Measurements from ENCODE around the gene TAS2R30. TPM values are rescaled to one million over a fixed set of nuclear protein-coding genes. Genes with fewer than 3 reads are reported as not detected.
"Not testable (repeated sequence)": the region's sequence is repeated elsewhere in the genome, so short reads cannot be mapped to it uniquely, and the experiment has no call there.

Gene TAS2R30
- total RNA-seq, 4 donors from 2014 or later, result 0.50 to 5.7 (median 2.4) TPM

DNA sequence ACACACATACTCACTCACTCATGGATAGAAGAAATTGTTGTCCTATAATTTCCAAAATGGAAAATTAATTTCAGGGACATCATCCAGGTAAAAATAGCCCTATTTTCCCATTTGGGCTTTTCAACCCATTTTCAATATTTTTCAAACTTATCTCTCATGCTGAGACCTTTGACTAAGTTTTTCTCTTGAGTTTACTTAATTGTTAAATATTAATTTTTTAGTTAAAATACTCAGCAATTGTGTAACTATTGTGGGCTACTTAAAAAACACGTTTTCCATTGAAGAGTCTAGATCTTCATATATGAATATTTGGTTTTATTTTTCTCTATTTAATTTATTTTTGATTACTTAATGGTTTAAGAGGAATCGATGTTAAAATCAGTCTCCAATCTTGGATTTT, 28.2 kb downstream of the TAS2R30 start:
- TF ChIP-seq POLR2A (IDR thresholded peaks at IDR 0.05), result no peak
- 97 to 99% methylated on average over 2 of the region's 2 CpGs for WGBS, 2 donors

DNA sequence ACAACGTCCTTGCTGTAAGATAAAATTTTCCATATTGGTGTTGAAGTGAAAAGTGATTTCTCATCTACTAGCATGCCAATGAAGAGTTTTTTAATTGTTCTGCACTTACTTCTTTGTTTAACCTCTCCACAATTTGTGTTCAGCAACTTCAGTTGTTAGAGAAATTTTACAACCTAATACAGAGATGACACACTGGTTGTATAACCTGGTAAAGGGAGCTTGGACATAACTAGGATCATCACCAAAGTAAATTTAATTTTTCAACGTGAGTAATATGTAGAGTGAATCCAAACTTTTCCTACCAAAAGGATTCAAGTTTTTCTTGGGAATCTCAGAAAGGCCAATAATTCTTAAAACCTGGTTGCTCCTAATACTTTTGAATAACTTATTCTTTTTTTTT, 28.9 kb downstream of the TAS2R30 start:
- TF ChIP-seq POLR2A (IDR thresholded peaks at IDR 0.05), result no peak
- TF ChIP-seq, protein P1, sequence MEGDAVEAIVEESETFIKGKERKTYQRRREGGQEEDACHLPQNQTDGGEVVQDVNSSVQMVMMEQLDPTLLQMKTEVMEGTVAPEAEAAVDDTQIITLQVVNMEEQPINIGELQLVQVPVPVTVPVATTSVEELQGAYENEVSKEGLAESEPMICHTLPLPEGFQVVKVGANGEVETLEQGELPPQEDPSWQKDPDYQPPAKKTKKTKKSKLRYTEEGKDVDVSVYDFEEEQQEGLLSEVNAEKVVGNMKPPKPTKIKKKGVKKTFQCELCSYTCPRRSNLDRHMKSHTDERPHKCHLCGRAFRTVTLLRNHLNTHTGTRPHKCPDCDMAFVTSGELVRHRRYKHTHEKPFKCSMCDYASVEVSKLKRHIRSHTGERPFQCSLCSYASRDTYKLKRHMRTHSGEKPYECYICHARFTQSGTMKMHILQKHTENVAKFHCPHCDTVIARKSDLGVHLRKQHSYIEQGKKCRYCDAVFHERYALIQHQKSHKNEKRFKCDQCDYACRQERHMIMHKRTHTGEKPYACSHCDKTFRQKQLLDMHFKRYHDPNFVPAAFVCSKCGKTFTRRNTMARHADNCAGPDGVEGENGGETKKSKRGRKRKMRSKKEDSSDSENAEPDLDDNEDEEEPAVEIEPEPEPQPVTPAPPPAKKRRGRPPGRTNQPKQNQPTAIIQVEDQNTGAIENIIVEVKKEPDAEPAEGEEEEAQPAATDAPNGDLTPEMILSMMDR (IDR thresholded peaks at IDR 0.05), result no peak
- no peak for DNase-seq
- Histone ChIP-seq H3K27me3 (no peaks in the 10 kb centered on the region), H3K4me3 (no peak overlapping the region), H3K36me3 (peaks cover 0 to 21% (median 0%) of the 10 kb centered on the region in 3 donors), H3K4me1 (no peaks in the 10 kb centered on the region), H3K9me3 (peaks cover 0 to 4% (median 0%) of the 10 kb centered on the region in 3 donors), H3K27ac (no peak overlapping the region)
- 55 to 56% methylated on average over 2 of the region's 2 CpGs for WGBS, 2 donors
- intact Hi-C loops (cut with DNase I), result no loop called here

More for the DNA sequence above, 28.2 kb downstream of the TAS2R30 start:
- Histone ChIP-seq H3K27me3 (no peaks in the 10 kb centered on the region), H3K4me3 (no peak overlapping the region), H3K36me3 (peaks cover 0 to 17% (median 0%) of the 10 kb centered on the region in 3 donors), H3K4me1 (no peaks in the 10 kb centered on the region), H3K9me3 (peaks cover 0 to 9% (median 3%) of the 10 kb centered on the region in 3 donors), H3K27ac (no peak overlapping the region)
- intact Hi-C loops (cut with DNase I), result no loop called here
- no peak for DNase-seq

DNA sequence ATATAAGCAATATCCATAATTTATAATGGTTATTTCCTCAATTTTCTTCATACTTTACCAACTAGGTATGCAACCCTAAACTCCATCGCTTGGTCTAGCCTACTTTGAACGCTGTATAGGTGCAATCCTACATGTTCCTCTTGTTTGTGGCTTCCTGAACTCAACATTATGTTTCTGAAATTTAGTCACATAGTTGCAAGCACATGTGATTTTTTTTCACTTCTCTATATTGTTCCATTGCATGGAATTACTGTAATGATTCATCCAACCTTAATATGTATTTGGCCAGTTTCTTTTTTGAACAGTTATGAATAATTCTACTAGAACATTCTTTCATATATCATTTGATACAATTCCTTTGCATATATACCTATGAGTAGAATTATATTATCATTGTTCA, 39.5 kb downstream of the TAS2R30 start:
- H3K4me3 ChIP-seq, H3K4me1 ChIP-seq, H3K9me3 ChIP-seq, H3K36me3 ChIP-seq, DNase-seq, H3K27ac ChIP-seq, H3K27me3 ChIP-seq: not testable (repeated sequence)
- WGBS, 2 donors, result no CpG with 5 or more reads among the region's 2 CpGs
- intact Hi-C loops (cut with DNase I), result loop anchor here (5.0 kb wide), 1 partner anchor 58 kb away; no protein-coding TSS in a partner anchor

DNA sequence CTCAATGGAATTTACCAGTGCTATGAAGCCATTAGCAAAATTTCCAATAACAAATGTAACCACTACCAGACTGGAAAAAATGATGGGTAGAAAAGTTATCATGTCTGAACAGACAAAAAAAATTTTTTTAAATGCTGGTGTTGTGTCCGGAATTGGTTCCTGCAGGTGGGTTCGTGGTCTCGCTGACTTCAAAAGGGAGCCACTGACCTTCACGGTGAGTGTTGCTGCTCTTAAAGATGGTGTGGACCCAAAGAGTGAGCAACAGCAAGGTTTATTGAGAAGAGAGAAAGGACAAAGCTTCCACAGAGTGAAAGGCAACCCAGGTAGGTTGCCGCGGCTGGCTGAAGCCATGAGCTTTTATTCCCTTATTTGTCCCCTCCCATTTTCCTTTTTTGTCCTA, 42.3 kb downstream of the TAS2R30 start, which contains the start of gene TAS2R43:
TAS2R43 (minus strand) TSS at position 186 of the 400 bp plus-strand sequence; CDS start at position 102, 84 bp downstream.
- H3K27ac ChIP-seq, result no peak within 1 kb of the TSS
- H3K4me1 ChIP-seq, result no peaks in the 10 kb centered on the region
- intact Hi-C loops (cut with DNase I), result loop anchor here (5.0 kb wide), 1 partner anchor 55 kb away; no protein-coding TSS in a partner anchor
- no peaks in the 10 kb centered on the region for H3K9me3 ChIP-seq
- TF ChIP-seq, protein P1 (IDR thresholded peaks at IDR 0.05), result no peak
- TF ChIP-seq POLR2A (IDR thresholded peaks at IDR 0.05), result no peak
- H3K36me3 ChIP-seq, result no peaks in the 10 kb centered on the region
- no peaks in the 10 kb centered on the region for H3K27me3 ChIP-seq
- WGBS, 2 donors, result 86 to 94% methylated on average over 6 of the region's 6 CpGs
- no peak within 1 kb of the TSS for H3K4me3 ChIP-seq
- no peak for DNase-seq

DNA sequence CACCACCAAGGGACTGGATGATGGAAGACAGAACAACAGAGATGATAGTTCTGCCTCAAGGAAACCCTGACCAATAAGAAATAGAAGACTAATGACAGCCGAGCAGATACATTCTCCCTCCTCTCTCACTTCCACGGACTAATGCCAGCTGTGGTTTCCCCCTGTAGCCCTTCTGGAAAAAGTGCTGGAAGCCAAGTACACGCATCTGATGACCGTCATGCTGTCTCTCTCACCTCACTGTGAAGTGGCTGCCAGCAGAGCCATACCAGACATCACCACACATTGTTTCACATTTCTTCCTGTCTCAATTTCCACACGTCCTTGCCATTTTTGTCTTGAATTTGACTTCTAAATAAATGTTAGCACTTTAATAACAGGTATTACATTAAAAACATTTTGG, 45.2 kb downstream of the TAS2R30 start:
- intact Hi-C loops (cut with DNase I), result no loop called here
- H3K4me1 ChIP-seq, result no peaks in the 10 kb centered on the region
- no peaks in the 10 kb centered on the region for H3K36me3 ChIP-seq
- no peak overlapping the region for H3K27ac ChIP-seq
- H3K4me3 ChIP-seq, result no peak overlapping the region
- H3K9me3 ChIP-seq, result no peaks in the 10 kb centered on the region
- DNase-seq, result no peak
- H3K27me3 ChIP-seq, result no peaks in the 10 kb centered on the region
- WGBS, 2 donors, result 87 to 90% methylated on average over 4 to 5 of the region's 5 CpGs
- TF ChIP-seq, protein P1 (IDR thresholded peaks at IDR 0.05), result no peak
- TF ChIP-seq POLR2A (IDR thresholded peaks at IDR 0.05), result no peak

DNA sequence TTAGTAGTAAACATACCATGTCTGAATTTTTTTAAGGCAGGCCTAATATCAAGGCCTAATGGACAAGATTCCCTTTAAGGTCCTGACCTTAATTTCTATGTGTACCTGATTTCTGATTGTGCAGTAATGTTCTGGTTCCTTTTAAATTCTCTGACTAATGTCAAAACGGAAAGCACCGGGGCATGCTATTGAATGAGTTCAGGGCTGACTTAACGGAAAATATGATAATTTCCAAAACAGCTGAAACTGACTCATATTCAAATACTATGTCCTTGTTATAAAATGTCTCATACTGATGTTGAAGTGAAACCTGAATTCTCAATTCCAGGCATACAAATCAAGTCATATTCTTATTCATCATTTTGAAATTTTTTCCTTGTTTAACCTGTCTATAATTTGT, 49.0 kb downstream of the TAS2R30 start:
- no peaks in the 10 kb centered on the region for H3K27me3 ChIP-seq
- H3K27ac ChIP-seq, result no peak overlapping the region
- 53 to 88% methylated on average over 3 of the region's 3 CpGs for WGBS, 2 donors
- no peak for DNase-seq
- H3K36me3 ChIP-seq, result no peaks in the 10 kb centered on the region
- peaks cover 0 to 12% (median 4%) of the 10 kb centered on the region in 3 donors for H3K9me3 ChIP-seq
- no peaks in the 10 kb centered on the region for H3K4me1 ChIP-seq
- intact Hi-C loops (cut with DNase I), result no loop called here
- TF ChIP-seq, protein P1 (IDR thresholded peaks at IDR 0.05), result no peak
- TF ChIP-seq POLR2A (IDR thresholded peaks at IDR 0.05), result no peak
- H3K4me3 ChIP-seq, result no peak overlapping the region

Small RNA genes lying within 50 kb of the gene (small RNA-seq; reads per million reads assigned to genes)
- gene AC018630.1, result 0 reads per million in 4 donors

Other genes with a start within 250 kb of the TAS2R30 start
- gene TAS2R13, start 225.1 kb downstream of the TAS2R30 start, total RNA-seq, result 1 to 10 TPM in 1 of 4 donors, under 1 TPM in 1, not detected in 2; 0.88 to 2.3 TPM
- 1 to 10 TPM in 1 of 4 donors, under 1 TPM in 1, not detected in 2; 0.68 to 7.0 TPM for gene PRH2, start 205.4 kb downstream of the TAS2R30 start, total RNA-seq
- gene TAS2R14, start 195.4 kb downstream of the TAS2R30 start, total RNA-seq, result 1 to 10 TPM in 3 of 4 donors, under 1 TPM in 1; 0.80 to 3.2 (median 1.7) TPM
- 1 to 10 TPM in 2 of 4 donors, not detected in 2; 2.0 to 2.3 TPM for gene TAS2R50, start 147.7 kb downstream of the TAS2R30 start, total RNA-seq
- gene TAS2R20, start 136.3 kb downstream of the TAS2R30 start, total RNA-seq, result 1 to 10 TPM in 2 of 4 donors, not detected in 2; 1.2 to 2.3 TPM
- gene TAS2R19, start 112.0 kb downstream of the TAS2R30 start, total RNA-seq, result 1 to 10 TPM in 3 of 4 donors, under 1 TPM in 1; 0.29 to 5.9 (median 2.1) TPM
- 1 to 10 TPM in 3 of 4 donors, not detected in 1; 1.7 to 6.5 (median 2.8) TPM for gene TAS2R31, start 103.2 kb downstream of the TAS2R30 start, total RNA-seq
- gene TAS2R46, start 72.3 kb downstream of the TAS2R30 start, total RNA-seq, result 1 to 10 TPM in 2 of 4 donors, not detected in 2; 1.7 to 3.0 TPM
- 1 to 10 TPM in 2 of 4 donors, not detected in 2; 2.2 to 4.8 TPM for gene TAS2R43, start 42.3 kb downstream of the TAS2R30 start, total RNA-seq
- gene SMIM10L1, start 36.5 kb upstream of the TAS2R30 start, total RNA-seq, result 1 to 10 TPM; 3.4 to 6.1 (median 4.2) TPM
- not detected for gene TAS2R42, start 52.3 kb upstream of the TAS2R30 start, total RNA-seq
- not detected for gene PRB3, start 135.1 kb upstream of the TAS2R30 start, total RNA-seq
- not detected for gene PRB4, start 175.8 kb upstream of the TAS2R30 start, total RNA-seq